HuH-7.5 (cell line): Measurements from ENCODE around the gene AFAP1L1.

ENCODE experiments used
- DNase-seq: peaks from one replicate; pipeline ENCODE4 v3.0.0; 2011; ENCODE audit warnings: low spot score

AFAP1L1 gene

GRCh38 chr5:149284501-149284900 is 12.8 kb downstream of the AFAP1L1 start:
- no peak for DNase-seq

- no peak for DNase-seq
These were observed 13.5 kb downstream of the AFAP1L1 start for GRCh38 chr5:149285153-149285552.

- DNase-seq: no peak
These were observed 16.8 kb downstream of the AFAP1L1 start for GRCh38 chr5:149288436-149288835.

- no peak for DNase-seq
These were observed 17.6 kb downstream of the AFAP1L1 start for GRCh38 chr5:149289301-149289700.

- no peak for DNase-seq
These were observed 23.5 kb downstream of the AFAP1L1 start for GRCh38 chr5:149294872-149295829.

- no peak for DNase-seq
These were observed 25.8 kb downstream of the AFAP1L1 start for GRCh38 chr5:149297340-149298025.

- DNase-seq: no peak
These were observed 26.5 kb downstream of the AFAP1L1 start for GRCh38 chr5:149298163-149298562.

GRCh38 chr5:149298842-149299404 is 27.3 kb downstream of the AFAP1L1 start:
- no peak for DNase-seq

- DNase-seq: no peak
These were observed 27.9 kb downstream of the AFAP1L1 start for GRCh38 chr5:149299451-149300054.

- no peak for DNase-seq
These were observed 28.8 kb downstream of the AFAP1L1 start for GRCh38 chr5:149300441-149300840.

- no peak for DNase-seq
These were observed 29.5 kb downstream of the AFAP1L1 start for GRCh38 chr5:149301049-149301743.

GRCh38 chr5:149301744-149302380 is 30.2 kb downstream of the AFAP1L1 start:
- no peak for DNase-seq

- DNase-seq: no peak
These were observed 31.0 kb downstream of the AFAP1L1 start for GRCh38 chr5:149302641-149303040.

- DNase-seq: no peak
These were observed 31.6 kb downstream of the AFAP1L1 start for GRCh38 chr5:149303210-149303609.

- no peak for DNase-seq
These were observed 32.8 kb downstream of the AFAP1L1 start for GRCh38 chr5:149304195-149305078.

GRCh38 chr5:149309354-149309753 is 37.7 kb downstream of the AFAP1L1 start:
- DNase-seq: no peak

- no peak for DNase-seq
These were observed 38.8 kb downstream of the AFAP1L1 start for GRCh38 chr5:149310488-149310887.

GRCh38 chr5:149310947-149311658 is 39.4 kb downstream of the AFAP1L1 start:
- DNase-seq: no peak

- no peak for DNase-seq
These were observed 41.6 kb downstream of the AFAP1L1 start for GRCh38 chr5:149313151-149313841.
